Stomach (tissue), 9 donors: ENCODE results near the gene EXOC4. TPM values are rescaled to one million over a fixed set of nuclear protein-coding genes. Genes with fewer than 3 reads are reported as not detected.
A peak's percentile ranks its signal among the peaks of the same experiment; 100 is the strongest.

Experiments used
- DNase-seq, 2 donors: peaks; one replicate each; pipeline versions ENCODE4 v3.0.0 to v3.0.0-alpha.2; 2013 to 2019
- H3K27ac ChIP-seq, 5 donors: fragments of 200-600 bp in 4 of 5; sonication (generic) in 4 of 5; one replicate each; pipeline ENCODE4 v1.5.1; 2013 to 2019; ENCODE audit warnings: mild to moderate bottlenecking in 1 of 5, moderate library complexity in 1 of 5
- H3K27me3 ChIP-seq, 3 donors: fragments of 200-600 bp; sonication (generic); one replicate each; pipeline ENCODE4 v1.5.1; 2017 to 2019; ENCODE audit warnings: mixed run types in 1 of 3
- H3K36me3 ChIP-seq, 4 donors: fragments of 200-600 bp; sonication (generic); 1 replicate in 3 of 4; 2 replicates in 1 of 4; pipeline ENCODE4 v1.5.1; 2016 to 2019
- H3K4me1 ChIP-seq, 4 donors: fragments of 200-600 bp; sonication (generic); one replicate each; pipeline ENCODE4 v1.5.1; 2016 to 2019
- H3K4me3 ChIP-seq, 4 donors: fragments of 200-600 bp; sonication (generic) in 3 of 4; one replicate each; pipeline ENCODE4 v1.5.1; 2016 to 2019; ENCODE audit warnings: mild to moderate bottlenecking in 1 of 4
- H3K9me3 ChIP-seq, 4 donors: fragments of 200-600 bp; sonication (generic); one replicate each; pipeline ENCODE4 v1.5.1; 2016 to 2019
- EP300 ChIP-seq: sonication (generic); formaldehyde crosslinking; IDR thresholded peaks from one replicate; pipeline ENCODE4 v1.6.1; 2017; ENCODE audit warnings: antibody characterized with exemption
- POLR2A ChIP-seq, 4 donors: fragments of 450-650 bp; IDR thresholded peaks; one replicate each; pipeline ENCODE4 v1.6.1; 2016; ENCODE audit warnings: antibody characterized with exemption in 4 of 4, control low read depth in 2 of 4, mild to moderate bottlenecking in 1 of 4, moderate library complexity in 1 of 4
- POLR2AphosphoS5 ChIP-seq, 3 donors: sonication (generic); formaldehyde crosslinking; IDR thresholded peaks; one replicate each; pipeline ENCODE4 v1.6.1; 2016; ENCODE audit warnings: antibody characterized with exemption in 3 of 3
- WGBS, 5 donors: extraction: QIAGEN DNeasy Blood & Tissue Kit in 3 of 5; methylation state at CpG; one replicate each; pipeline versions ENCODE4 v1.1.5 to v1.1.7; 2013 to 2018; 5-methylcytosine and 5-hydroxymethylcytosine counted together
- intact Hi-C: fragments of 100-400 bp; cut with DNase I; formaldehyde crosslinking; loops from one replicate; pipeline ENCODE4 v1.15.1; 2023; ENCODE audit warnings: low total_unique reads
- polyA plus RNA-seq, 3 donors: library from polyadenylated mRNA; stranded (reverse); fragments of 200-250 nt; gene quantifications; one replicate each; pipeline ENCODE4 v1.2.3, GENCODE V29; 2013
- total RNA-seq, 5 donors: library from RNA; depleted of rRNA; stranded (reverse); fragments of >200 nt; gene quantifications; one replicate each; pipeline versions ENCODE4 v1.1.0 to v1.2.3, GENCODE V29; 2014 to 2016
- TF ChIP-seq, protein P1 (sequence below), 7 experiments: fragments of 450-650 bp in 4 of 7; fragments of 200-600 bp in 3 of 7; sonication (generic) in 3 of 7; IDR thresholded peaks; one replicate each; pipeline ENCODE4 v1.5.1; 2016 to 2019; ENCODE audit warnings: antibody characterized with exemption in 7 of 7, control low read depth in 2 of 7, mild to moderate bottlenecking in 1 of 7
- donor health status: healthy with polysubstance abuse.
- donor health status: Bipolar disorder and iron deficiency.
- donor health status: healthy.

EXOC4 gene
- total and polyA plus RNA-seq, 8 donors, result 14.1 to 339 (median 61.1) TPM

DNA sequence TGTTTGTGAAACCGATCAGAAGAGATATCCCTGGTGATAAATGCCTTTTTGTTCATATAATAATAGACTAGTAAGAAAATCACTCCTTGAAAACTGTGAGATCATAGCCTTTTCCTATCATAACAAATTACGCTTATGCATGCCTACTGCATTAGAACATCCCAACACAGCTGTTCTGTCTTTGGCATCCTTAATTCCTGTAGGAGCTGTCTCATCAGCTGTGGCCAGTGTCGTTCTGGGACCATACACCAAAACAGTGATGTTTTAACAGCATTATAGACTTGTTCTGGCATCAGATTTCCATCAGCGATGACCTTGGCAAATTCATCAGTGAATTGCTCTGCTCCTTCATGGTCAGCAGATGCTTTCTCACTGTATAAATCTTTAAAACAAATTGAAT is 450.7 kb downstream of the EXOC4 start:
- peaks cover 0 to 4% (median 0%) of the 10 kb centered on the region in 4 donors for H3K4me1 ChIP-seq
- TF ChIP-seq, protein P1, sequence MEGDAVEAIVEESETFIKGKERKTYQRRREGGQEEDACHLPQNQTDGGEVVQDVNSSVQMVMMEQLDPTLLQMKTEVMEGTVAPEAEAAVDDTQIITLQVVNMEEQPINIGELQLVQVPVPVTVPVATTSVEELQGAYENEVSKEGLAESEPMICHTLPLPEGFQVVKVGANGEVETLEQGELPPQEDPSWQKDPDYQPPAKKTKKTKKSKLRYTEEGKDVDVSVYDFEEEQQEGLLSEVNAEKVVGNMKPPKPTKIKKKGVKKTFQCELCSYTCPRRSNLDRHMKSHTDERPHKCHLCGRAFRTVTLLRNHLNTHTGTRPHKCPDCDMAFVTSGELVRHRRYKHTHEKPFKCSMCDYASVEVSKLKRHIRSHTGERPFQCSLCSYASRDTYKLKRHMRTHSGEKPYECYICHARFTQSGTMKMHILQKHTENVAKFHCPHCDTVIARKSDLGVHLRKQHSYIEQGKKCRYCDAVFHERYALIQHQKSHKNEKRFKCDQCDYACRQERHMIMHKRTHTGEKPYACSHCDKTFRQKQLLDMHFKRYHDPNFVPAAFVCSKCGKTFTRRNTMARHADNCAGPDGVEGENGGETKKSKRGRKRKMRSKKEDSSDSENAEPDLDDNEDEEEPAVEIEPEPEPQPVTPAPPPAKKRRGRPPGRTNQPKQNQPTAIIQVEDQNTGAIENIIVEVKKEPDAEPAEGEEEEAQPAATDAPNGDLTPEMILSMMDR (IDR thresholded peaks at IDR 0.05), result no peak
- TF ChIP-seq POLR2A (IDR thresholded peaks at IDR 0.05) (no peak), POLR2AphosphoS5 (IDR thresholded peaks at IDR 0.05) (no peak), EP300 (no peak)
- H3K4me3 ChIP-seq, result no peak overlapping the region
- WGBS, 5 donors, result 73 to 83% (median 75%) methylated on average over 4 of the region's 4 CpGs
- intact Hi-C loops, result no loop called here
- H3K9me3 ChIP-seq, result no peaks in the 10 kb centered on the region
- peak in 1 of 2 donors; percentile 69 for DNase-seq
- H3K36me3 ChIP-seq, result no peaks in the 10 kb centered on the region
- H3K27ac ChIP-seq, result no peak overlapping the region
- no peaks in the 10 kb centered on the region for H3K27me3 ChIP-seq

DNA sequence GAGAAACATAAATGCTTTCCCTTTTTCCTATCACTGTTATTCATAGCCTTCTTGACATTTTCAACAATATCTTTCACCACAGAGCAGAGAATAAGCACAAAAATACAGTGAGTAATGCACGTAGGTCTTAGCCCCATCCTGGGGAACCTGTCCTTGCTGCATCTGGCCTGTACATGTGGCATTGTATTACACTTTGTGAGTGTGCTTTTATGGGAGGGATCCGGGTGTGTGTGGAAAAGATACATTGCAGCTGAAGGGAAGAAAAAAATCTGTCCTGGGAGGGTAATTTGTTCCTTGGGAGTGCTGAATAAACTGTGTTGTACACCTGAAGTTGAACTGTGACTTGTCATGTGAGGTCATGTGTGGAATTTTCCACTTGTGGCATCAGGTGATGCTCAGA is 451.6 kb downstream of the EXOC4 start:
- no peak overlapping the region for H3K27ac ChIP-seq
- WGBS, 5 donors, result 87 to 98% (median 93%) methylated on average over 2 of the region's 2 CpGs

DNA sequence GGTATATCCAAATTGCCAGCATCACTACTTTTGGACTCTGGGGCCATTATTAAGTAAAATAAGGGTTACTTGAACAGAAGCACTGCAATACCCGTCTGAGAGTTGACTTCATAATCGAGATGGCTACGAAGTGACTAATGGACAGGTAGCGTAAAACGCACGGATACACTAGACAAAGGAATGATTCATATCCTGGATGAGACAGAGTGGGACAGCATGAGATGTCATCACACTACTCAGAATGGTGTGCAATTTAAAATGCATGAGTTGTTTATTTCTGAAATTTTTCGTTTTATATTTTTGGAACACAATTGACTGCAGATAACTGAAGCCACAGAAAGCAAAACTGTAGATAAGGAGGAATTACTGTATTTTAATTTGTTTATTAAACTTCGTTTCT is 452.7 kb downstream of the EXOC4 start:
- TF ChIP-seq, protein P1 (IDR thresholded peaks at IDR 0.05), result no peak
- TF ChIP-seq POLR2A (IDR thresholded peaks at IDR 0.05) (no peak), POLR2AphosphoS5 (IDR thresholded peaks at IDR 0.05) (no peak), EP300 (no peak)
- DNase-seq, result no peak
- WGBS, 5 donors, result 75 to 85% (median 82%) methylated on average over 8 of the region's 8 CpGs
- intact Hi-C loops, result no loop called here
- H3K4me1 ChIP-seq, result no peaks in the 10 kb centered on the region
- H3K27ac ChIP-seq, result no peak overlapping the region
- H3K4me3 ChIP-seq, result no peak overlapping the region
- no peaks in the 10 kb centered on the region for H3K36me3 ChIP-seq
- H3K27me3 ChIP-seq, result no peaks in the 10 kb centered on the region
- no peaks in the 10 kb centered on the region for H3K9me3 ChIP-seq

More for the DNA sequence above, 451.6 kb downstream of the EXOC4 start:
- no peaks in the 10 kb centered on the region for H3K9me3 ChIP-seq
- no peaks in the 10 kb centered on the region for H3K36me3 ChIP-seq
- no peaks in the 10 kb centered on the region for H3K4me1 ChIP-seq
- intact Hi-C loops, result no loop called here
- no peak overlapping the region for H3K4me3 ChIP-seq
- no peak for TF ChIP-seq POLR2A (IDR thresholded peaks at IDR 0.05)
- no peak for TF ChIP-seq EP300
- TF ChIP-seq POLR2AphosphoS5 (IDR thresholded peaks at IDR 0.05), result no peak
- TF ChIP-seq, protein P1 (IDR thresholded peaks at IDR 0.05), result no peak
- no peaks in the 10 kb centered on the region for H3K27me3 ChIP-seq
- DNase-seq, result no peak

DNA sequence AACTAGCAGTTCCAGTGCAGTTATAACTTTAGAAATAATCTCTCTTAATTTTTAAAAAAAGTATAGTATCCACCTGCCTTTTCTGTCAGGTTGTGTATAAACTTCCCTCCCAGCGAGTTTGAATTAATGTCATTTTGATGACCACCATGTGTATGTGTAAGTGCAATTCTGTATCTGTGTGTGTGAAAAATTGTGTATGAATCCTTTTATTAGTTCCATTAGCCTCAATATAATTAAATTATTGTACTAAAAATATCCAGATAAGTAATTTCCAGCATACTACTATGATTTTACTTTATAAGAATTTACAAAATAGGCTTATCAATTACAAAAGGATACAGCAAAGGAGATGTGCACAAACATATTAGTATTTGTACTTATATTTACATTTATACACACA is 453.1 kb downstream of the EXOC4 start:
- DNase-seq, result no peak
- intact Hi-C loops, result no loop called here
- H3K9me3 ChIP-seq, result no peaks in the 10 kb centered on the region
- no peaks in the 10 kb centered on the region for H3K27me3 ChIP-seq
- no peak overlapping the region for H3K27ac ChIP-seq
- no peaks in the 10 kb centered on the region for H3K4me1 ChIP-seq
- no peak overlapping the region for H3K4me3 ChIP-seq
- WGBS, 5 donors, result 94 to 100% (median 95%) methylated on average over 1 of the region's 1 CpG
- TF ChIP-seq EP300 (no peak), POLR2A (IDR thresholded peaks at IDR 0.05) (no peak), POLR2AphosphoS5 (IDR thresholded peaks at IDR 0.05) (no peak)
- TF ChIP-seq, protein P1 (IDR thresholded peaks at IDR 0.05), result no peak
- no peaks in the 10 kb centered on the region for H3K36me3 ChIP-seq
